NCI-H128 (cell line): ENCODE data around the gene FAIM2.

Experiments used
- DNase-seq: peaks from one replicate; lab custom pipeline; 2025; ENCODE audit not compliant: unreplicated experiment; lab: John Stamatoyannopoulos, UW

The FAIM2 gene

DNA sequence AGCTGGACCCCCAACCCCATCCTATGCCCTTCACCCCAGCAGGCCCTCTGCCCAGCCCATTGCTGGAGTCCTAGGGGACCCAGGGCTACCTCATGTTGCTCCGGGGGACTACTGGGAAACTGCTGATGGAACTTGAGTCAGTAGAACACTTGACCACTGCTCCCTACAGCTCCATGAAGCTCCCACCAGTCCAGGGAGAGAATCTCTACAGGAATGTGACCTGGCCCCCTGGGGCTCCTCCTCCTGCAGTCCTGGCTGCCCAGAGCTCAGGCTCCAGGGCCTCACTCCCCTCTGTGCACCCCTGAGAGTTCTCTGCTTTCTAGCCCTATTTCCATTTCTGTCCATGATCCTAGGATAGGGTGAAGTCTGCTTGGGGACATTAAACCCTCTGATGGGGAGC lies 36.0 kb upstream of the FAIM2 start:
- no peak for DNase-seq

DNA sequence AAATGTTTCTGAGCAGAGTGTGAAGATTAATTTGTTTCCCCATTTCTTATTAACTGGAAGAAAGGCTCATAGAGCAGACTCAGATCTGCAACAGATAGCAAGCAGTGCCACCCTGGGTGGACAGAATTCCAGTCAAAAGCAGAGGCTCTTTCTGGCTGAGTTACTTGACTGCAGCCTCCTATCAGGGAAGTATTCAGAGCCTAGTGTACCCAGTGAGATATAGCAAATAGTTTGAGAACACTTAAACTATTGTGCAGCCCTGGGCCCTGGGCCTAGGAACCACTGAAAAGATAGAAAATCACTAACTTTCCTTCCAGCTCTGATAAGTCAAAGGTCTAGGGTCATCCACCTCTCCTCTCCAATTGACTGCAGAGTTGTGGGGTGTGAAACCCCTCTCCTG lies 35.6 kb upstream of the FAIM2 start:
- DNase-seq: no peak

DNA sequence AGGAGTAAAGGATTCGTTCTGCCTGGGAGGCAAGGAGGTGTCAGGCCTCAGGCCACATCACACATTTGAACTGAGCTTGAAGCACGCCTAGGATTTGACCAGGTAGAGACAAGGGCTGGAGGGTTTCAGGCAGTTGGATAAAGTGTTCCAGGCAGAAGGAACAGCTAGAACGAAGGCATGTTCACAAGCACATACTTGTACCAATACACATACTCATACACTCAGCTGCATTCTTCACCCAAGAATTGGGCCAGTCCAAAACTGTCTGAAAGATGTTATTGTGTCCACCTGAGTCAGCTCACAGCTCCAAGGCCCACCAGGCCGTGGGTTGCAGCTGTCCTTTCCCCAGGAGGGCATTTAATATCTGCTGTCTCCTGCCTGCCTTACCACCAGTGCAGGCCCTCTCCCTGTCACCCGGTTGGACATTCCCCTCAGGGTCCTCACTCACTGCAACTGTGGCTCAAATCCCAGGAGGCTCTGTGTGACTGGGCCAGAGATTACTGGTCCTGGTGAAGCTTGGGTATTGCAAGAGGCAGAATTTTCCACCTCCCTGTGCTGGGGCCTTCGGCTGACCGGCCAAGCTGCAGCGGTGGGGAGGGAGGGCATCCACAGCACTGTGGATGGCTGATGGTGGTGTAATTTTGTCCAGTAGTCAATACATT lies 34.1 kb upstream of the FAIM2 start:
- no peak for DNase-seq

DNA sequence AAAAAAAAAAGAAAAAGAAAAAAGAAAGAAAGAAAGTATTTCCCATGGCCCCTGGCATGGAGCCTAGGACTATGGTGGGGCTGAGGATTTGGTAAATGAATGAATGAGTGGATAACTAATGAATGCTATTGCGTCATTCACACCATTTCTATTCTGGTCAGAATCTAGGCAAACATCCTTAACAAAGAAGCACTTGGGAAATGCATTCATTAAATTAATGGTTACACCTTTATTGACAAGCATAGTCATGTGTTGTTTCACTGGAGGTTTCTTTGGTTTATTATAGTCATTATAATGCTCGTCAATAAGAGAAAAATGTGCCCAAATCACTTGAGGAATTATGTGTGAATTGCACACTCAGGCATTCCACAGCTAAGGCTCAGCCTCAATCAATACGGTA lies 33.2 kb upstream of the FAIM2 start:
- no peak for DNase-seq

DNA sequence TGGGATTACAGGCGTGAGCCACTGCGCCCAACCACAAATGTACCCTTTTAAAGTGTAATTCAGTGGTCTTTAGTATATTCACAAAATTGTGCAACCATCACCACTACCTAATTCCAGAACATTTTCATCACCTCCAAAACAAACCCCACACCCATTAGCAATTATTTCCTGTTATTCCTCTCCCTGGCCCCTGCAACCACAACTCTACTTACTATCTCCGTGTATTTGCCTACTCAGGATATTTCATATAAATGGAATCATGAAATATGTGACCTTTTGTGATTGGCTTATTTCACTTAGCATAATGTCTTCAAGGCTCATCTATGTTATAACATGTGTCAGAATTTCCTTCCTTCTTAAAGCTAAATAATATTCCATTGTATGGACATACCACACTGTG lies 30.8 kb upstream of the FAIM2 start:
- no peak for DNase-seq

DNA sequence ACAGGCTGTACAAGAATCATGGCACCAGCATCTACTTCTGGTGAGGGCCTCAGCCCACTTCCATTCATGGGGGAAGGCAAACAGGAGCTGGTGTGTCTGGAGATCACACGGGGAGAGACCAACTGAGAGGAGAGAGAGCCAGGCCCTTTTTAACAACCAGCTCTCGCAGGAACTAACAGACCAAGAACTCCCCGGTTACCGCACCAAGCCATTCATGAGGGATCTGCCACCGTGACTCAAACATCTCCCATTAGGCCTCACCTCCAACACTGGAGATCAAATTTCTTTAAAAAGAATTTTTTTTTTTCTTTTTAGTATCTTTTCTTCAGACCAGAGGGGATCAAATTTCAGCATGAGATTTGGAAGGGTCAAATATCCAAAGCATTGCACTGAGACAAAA lies 30.1 kb upstream of the FAIM2 start:
- no peak for DNase-seq

DNA sequence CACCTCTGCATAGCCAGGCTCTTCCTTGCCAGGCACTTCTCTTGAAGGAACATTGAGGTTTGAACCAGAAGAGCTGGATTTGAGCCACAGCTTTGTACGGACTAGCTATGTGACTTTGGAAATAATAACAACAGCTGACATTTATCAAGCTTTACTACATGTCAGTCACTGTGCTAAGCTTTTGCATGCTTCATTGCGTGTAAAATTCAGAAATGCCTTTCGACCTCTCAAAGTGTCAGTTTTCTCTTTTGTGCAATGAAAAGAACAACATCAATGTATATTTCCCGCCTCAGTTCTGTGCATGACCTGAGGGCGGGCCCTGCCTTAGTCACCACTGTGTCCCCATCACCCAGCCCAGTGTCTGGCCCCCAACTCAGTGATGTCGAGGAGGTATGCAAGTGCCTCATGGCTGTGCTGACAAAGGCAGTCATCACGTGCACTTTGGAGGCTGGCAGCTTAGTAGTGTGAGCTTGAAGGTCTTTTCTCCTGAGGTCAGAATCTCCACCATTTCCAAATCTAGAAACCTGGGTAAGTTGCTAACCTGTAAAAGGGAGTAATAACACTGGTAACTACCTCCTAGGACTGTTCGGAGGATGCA lies 28.9 kb upstream of the FAIM2 start:
- DNase-seq: no peak

DNA sequence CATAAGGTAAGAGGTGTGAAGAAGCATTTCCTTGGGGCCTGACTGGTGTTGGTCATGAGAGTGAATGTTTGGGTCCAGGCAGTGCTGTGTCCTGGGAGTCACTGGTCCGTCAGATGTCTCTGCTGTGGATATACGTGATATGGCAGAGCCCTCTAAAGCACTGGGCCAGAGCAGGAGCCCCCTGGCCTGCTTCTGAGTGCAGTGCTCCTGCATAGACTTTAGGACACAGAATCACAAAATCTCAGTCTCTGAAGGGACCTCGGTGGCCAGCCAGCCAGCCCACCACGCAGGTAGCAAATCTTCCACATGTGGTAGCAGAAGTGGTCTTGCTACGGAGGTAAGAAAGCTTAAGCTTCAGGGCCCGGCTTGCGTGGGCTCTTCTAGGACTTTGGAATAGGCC lies 28.3 kb upstream of the FAIM2 start:
- no peak for DNase-seq

DNA sequence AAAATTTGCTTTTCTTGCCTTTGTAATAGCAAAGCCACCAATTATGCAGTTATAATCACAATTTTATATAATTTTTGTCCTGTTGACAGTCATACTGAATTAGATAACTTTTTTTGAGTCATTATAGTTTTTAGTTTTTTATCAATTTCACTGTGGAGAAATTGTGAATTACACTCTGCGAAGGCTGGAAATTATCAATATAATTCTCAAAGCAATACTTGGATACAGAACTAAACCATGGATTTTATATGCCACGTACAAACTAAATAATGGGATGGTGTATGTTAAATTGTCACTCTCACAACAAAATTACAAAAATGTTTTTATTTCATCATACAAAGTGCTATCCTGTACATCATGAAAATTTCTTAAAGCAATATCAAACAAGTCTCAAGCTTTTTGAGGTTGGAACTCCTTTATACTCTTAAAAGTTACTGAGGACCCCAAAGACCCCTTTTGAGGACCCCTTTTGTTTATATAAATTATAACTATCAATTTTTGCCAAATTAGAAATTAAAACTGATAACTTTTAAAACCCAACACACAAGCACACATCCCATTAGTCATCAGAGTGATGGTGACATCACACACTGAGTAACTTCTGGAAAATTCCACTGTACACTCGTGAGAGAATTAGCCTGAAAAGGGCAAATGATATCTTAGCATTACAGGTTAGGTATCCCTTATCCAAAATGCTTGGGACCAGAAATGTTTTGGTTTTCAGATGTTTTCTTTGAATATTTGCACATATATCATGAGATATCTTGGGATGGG lies 27.0 kb upstream of the FAIM2 start:
- no peak for DNase-seq

DNA sequence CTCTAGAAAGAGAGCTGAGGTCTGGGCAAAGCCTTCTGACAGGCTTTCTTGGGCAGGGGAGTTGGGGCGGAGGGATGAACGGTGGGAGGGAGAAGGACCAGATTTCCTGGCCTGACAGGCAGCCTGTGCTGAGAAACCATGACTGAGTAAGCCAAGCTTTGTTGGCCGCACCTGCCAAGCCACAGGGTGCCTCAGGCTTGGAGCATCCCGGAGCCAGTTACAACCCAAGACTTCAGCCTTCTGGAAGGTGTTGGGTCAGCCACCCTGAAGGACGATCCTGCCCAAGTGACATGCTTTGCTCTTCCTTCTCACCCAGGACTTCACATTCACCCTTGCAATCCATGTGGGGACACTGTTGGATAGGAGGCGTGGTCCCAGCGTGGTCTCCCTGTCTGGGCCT lies 25.9 kb upstream of the FAIM2 start:
- DNase-seq: no peak

DNA sequence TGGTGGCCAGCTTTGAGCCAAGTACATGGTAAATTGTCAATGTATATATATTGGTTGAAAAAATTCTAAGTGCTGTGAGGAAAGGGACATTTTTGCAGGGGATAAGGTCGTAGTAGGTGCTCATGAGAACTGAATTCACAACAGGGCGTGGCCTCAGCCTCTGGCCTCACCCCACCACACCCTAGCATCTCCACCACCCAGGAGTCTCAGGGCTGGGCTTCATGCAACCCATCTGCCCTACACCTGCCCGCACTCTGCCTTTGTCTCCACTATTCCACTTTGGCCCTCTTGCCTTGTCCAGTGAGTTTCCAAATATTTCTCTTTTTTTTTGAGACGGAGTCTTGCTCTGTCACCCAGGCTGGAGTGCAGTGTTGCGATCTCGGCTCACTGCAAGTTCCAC lies 24.8 kb upstream of the FAIM2 start:
- DNase-seq: no peak

DNA sequence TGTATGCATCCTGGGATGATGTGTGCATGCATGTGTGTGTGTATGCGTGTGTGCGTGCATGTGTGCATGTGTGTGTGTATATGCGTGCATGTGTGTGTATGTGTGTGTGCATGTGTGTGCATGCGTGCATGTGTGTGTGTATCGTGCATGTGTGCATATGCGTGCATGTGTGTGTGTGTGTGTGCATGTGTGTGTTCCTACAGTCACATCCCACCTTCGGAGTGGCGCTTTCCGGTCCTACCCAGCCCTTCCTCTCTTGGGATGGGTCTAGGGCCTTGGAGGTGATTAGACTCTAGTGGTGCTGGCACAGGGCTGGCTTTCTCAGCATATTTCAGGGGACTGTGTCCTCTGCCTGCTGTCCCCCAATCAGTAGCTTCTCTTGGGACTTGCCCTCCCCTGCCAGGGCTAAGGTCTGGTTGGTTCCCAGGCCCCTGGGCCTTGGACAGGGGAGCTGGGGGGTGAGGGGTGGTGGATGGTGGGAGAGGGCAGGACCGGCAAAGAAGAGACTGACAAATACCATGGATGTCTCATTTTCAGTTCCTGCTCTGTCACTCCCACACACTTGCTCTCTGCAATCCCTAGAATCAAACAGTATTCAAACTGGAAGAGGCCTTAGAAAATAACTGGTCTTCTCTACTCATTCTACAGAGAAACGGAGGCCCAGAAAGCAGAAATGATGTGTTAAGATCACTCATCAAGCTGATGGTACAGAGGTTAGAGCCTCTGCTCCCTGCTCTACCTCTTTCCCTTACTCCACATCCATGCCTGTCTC lies 21.9 kb upstream of the FAIM2 start:
- no peak for DNase-seq

DNA sequence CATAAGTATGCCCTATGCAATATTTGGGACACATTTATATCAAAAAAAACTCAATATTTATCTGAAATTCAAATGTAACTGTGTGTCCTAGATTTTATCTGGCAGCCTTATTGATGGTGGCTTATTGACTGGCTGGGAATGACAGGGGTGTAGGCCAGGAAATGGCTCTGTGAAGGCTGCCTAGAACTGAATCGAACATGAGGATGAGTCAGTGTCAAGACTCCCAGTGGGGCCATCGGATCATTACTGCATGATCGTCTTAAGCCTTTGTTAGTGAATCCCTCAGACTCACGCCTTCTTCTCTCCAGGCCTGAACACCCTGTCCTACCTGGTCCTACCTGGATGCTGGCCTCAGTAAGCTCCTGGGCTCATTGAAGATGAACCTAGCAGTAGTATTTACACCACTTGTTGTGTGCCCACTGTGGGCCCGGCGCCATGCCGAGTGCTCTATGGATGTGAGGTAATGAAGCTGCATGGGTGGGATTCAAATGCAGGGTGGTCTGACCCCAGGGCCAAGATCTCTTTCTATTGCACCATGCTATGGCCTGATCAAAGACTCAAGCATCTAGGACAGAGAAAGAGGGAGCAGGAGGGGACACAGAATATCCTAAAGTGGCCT lies 21.0 kb upstream of the FAIM2 start:
- no peak for DNase-seq

DNA sequence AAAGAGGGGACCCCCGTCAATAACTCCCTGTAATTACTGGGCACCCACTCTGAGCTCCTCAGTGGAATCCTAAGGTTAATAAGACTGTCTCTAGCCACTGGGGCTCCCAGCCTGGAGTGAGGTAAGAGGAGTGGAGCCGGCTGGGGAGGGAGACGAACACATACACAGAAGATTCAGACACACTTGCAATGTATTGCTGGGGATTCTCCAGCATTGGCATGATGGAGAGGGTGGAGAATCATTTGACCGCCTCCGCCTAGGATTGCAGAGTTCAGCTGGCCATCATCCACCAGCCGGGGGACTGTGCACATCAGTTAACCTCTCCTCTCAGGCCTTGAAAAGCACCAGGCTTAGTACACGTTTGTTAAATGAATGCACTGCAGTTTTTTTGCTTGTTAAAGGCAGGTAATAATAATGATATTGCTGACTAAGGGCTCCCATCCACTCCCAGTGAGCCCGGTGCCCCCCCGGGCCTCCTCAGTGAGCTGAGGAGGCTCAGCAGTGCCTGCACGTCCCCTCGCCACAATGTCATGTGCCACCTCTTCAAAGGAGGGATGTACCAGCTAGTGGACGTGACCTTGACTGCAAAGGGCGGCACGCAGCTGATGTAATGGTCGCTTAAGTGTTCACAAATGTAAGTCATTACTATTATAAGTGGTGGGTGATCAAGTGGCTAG lies 20.3 kb upstream of the FAIM2 start:
- DNase-seq: no peak

DNA sequence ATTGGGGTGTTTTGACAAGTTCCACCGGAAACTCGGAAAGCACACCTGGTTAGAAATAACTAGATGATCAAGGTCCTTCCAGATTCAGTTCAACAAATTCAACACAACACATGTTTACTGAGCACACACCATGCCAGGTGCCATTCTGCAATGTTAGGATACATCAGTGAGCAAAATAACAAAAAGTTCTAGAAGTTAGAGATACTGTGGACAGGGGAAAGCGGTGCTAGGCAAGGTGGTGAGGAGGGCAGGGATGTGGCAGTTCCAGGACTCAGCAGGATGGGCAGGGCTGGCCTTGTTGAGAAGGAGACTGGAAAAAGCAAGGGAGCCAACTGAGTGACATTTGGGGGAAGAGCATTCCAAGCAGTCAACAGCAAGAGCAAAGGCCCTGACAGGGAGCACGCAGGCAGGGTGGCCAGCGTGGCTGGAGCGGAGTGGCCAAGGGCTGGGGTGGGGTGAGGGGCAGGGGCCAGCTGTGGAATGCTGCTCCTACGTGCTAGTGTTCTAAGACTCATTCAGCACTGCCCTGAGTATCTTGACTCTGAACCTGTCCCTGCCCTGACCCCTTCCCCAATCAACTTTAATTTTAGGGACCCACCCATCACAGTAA lies 19.4 kb upstream of the FAIM2 start:
- no peak for DNase-seq

DNA sequence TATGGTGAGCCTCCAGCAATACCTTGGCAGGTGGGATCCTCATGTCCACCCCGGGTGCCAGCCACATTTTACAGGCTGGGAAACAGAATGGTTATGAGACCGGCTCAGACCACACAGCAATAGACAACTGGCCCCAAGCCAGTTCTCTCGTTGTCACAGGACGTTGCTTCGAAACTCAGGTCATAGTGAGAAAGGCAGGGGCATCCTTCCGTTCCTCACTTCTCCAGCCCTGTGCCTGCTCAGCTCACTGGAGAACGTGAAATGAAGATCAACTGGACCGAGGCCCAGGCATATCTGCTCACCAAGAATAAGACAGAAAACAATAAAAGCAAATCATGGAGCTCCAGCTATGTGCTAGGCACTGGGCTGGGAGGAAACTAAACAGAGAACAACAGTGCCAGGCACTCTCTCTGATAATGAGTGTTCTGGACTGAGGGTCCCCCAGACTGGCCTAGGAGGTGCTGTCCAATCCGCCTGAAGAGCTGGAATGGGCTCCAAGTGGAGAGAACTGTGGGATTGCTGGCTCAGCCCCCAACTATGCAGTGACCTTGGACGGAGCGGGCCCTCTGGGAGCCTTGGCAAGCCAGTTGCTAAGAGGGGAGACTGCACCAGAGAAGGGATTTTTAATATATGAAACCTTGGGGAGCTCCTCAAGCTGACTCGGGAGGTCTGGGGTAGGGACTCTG lies 18.8 kb upstream of the FAIM2 start:
- no peak for DNase-seq

DNA sequence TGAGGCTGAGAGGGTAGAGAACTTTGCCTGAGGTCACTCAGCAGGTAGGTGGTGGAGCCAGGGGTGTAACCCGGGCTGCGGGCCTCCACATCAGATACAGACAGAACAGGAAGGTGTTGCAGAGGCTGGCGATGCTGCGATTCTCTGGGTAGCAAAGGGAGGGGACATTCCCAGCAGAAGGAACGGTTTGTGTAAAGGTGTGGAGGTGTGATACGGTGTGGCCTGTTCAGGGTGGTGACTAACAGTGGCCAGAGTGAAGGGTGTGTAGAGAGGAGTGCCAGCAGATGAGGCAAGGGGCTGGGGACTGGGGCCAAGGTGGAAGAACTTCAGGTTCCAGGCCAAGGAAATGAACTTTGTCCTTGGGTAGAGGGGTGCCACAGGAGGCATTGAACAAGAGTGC lies 18.2 kb upstream of the FAIM2 start:
- DNase-seq: no peak

DNA sequence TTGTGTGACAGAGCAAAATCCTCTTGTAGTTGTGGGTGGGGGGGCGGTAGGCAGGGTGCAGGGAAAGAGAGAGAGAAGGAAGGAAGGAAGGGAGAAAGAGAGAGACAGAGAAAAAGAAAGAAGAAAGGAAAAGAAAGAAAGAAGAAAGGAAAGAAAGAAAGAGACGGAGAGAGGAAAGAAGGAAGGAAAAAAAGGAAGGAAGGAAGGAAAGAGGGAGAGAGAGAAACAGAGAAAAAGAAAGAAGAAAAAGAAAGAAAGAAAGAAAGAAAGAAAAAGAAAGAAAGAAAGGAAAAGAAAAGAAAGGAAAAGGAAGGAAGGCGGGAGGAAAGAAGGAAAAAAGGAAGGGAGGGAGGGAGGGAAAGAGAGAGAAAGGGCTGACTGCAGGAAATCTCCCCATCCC lies 17.6 kb upstream of the FAIM2 start:
- DNase-seq: no peak

DNA sequence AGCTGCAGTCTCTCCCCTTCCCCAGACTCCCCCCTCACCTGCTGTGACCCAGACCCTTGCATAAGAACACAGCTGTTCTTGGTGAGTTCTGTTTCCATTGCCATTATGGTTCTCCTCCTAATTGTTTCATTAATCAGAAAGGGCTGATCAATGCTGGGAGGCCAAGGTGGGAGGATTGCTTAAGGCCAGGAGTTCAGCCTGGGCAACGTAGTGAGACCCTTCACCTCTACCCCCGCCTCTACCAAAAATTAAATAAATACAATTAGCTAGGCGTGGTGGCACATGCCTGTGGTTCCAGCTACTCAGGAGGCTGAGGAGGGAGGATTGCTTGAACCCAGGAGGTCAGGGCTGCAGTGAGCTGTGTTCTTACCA lies 17.2 kb upstream of the FAIM2 start:
- DNase-seq: no peak
